Upper lobe of right lung (tissue), 1 donor: ENCODE measurements around the gene CCDC88C. TPM values are rescaled to one million over a fixed set of nuclear protein-coding genes. Genes with fewer than 3 reads are reported as not detected.

Experiments
- ATAC-seq: fragments of 200-7000 bp; cut with Tn5 transposase; one replicate; pipeline ENCODE4 v1.9.1; 2020; ENCODE audit warnings: mild to moderate bottlenecking, moderate library complexity
- DNase-seq: peaks from one replicate; pipeline ENCODE4 v3.0.0-alpha.2; 2020
- H3K27ac ChIP-seq: fragments of 200-600 bp; one replicate; pipeline ENCODE4 v1.8.0; 2022
- H3K27me3 ChIP-seq: fragments of 200-600 bp; one replicate; pipeline ENCODE4 v1.8.0; 2022; ENCODE audit warnings: mild to moderate bottlenecking
- H3K36me3 ChIP-seq: fragments of 200-600 bp; one replicate; pipeline ENCODE4 v1.8.0; 2022
- H3K4me1 ChIP-seq: fragments of 200-600 bp; one replicate; pipeline ENCODE4 v1.8.0; 2022
- H3K4me3 ChIP-seq: fragments of 200-600 bp; one replicate; pipeline ENCODE4 v1.8.0; 2022; ENCODE audit warnings: mild to moderate bottlenecking
- H3K9me3 ChIP-seq: fragments of 200-600 bp; one replicate; pipeline ENCODE4 v1.8.0; 2022
- intact Hi-C: fragments of 100-400 bp; cut with DNase I; formaldehyde crosslinking; loops from one replicate; pipeline ENCODE4 v1.11.0; 2022
- total RNA-seq: library from RNA; stranded (reverse); fragmentation: NEBNext Ultra II Directional; extraction: Animal tissue kit (Norgen Biotek cat#: 25700); gene quantifications from one replicate; pipeline ENCODE4 v1.2.1, GENCODE V29; 2021
- TF ChIP-seq, protein P1 (sequence below): fragments of 200-600 bp; IDR thresholded peaks from one replicate; pipeline ENCODE4 v1.8.0; 2022; ENCODE audit warnings: antibody characterized with exemption
- donor health status: DM: no; HTN: yes; CAD: no; lungs with severe emphysema.

Gene CCDC88C
- total RNA-seq, 1 donor from 2014 or later = 34.1 TPM

DNA sequence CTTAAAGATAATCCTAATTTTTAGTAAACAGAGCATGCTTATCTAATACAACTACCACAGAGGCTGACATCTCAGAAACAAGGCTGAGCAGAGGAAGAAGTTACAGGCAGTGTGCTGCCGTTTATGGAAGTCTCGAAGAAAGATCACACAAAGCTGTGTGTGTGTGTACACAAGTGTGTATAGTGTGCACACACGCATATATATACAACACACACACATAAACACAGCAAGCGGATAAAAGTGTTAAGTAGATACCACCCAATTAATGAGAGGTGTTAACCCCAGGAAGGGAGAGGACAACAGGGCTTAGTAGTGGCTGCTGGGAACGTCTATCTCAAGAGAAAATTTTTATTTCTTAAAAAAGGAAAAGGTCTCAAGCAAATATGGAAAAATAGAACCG is 15.3 kb downstream of the CCDC88C start:
- no peak for ATAC-seq
- Histone ChIP-seq H3K27ac (peak overlapping the region; percentile 70), H3K4me1 (peaks cover 48% of the 10 kb centered on the region)

DNA sequence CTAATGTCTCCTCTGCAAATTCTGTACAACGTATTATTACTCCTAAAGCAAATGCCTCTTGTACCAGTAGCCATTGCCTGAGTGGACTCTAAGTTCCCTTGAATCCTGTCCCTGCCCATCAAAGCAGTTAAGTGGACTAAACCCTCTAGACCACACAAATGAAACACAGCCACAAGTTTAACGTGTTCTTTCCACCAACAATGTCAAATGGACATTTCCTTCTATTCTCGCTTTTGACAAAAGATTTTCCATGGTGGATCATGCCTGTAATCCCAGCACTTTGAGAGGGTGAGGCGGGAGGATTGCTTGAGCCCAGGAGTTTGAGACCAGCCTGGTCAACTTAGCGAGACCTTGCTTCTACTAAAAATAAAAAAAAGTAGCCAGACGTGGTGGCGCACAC is 15.9 kb downstream of the CCDC88C start:
- H3K27ac ChIP-seq = peak overlapping the region; percentile 70

More for the DNA sequence above, 15.3 kb downstream of the CCDC88C start:
- H3K36me3 ChIP-seq = no peaks in the 10 kb centered on the region
- no peak overlapping the region for H3K4me3 ChIP-seq
- no peak for DNase-seq
- intact Hi-C loops = no loop called here
- no peaks in the 10 kb centered on the region for H3K27me3 ChIP-seq
- no peaks in the 10 kb centered on the region for H3K9me3 ChIP-seq
- TF ChIP-seq, protein P1, sequence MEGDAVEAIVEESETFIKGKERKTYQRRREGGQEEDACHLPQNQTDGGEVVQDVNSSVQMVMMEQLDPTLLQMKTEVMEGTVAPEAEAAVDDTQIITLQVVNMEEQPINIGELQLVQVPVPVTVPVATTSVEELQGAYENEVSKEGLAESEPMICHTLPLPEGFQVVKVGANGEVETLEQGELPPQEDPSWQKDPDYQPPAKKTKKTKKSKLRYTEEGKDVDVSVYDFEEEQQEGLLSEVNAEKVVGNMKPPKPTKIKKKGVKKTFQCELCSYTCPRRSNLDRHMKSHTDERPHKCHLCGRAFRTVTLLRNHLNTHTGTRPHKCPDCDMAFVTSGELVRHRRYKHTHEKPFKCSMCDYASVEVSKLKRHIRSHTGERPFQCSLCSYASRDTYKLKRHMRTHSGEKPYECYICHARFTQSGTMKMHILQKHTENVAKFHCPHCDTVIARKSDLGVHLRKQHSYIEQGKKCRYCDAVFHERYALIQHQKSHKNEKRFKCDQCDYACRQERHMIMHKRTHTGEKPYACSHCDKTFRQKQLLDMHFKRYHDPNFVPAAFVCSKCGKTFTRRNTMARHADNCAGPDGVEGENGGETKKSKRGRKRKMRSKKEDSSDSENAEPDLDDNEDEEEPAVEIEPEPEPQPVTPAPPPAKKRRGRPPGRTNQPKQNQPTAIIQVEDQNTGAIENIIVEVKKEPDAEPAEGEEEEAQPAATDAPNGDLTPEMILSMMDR = no peak

DNA sequence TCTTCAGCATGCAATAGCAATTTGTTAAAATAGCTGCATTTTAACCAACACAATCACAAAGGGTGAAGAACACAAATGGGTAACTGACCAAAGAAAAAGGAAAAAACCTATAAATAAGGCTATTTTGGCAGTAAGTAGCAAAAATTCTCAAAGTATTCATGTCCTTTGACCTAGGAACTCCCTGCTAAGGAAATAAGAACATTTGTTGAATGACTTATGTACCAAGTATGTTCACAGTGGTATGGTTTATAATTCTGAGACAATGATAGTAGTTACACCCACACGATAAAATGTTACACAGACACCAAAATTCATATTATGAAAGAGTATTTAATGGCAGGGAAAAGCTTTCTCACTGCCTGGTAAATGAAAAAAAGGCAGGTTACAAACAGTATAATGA is 16.9 kb downstream of the CCDC88C start:
- TF ChIP-seq, protein P1 = no peak
- Histone ChIP-seq H3K27ac (peak overlapping the region; percentile 25), H3K27me3 (no peaks in the 10 kb centered on the region), H3K36me3 (no peaks in the 10 kb centered on the region), H3K9me3 (no peaks in the 10 kb centered on the region), H3K4me3 (no peak overlapping the region), H3K4me1 (peaks cover 52% of the 10 kb centered on the region)
- intact Hi-C loops = no loop called here
- no peak for DNase-seq
- no peak for ATAC-seq

More for the DNA sequence above, 15.9 kb downstream of the CCDC88C start:
- Histone ChIP-seq H3K27me3 (no peaks in the 10 kb centered on the region), H3K9me3 (no peaks in the 10 kb centered on the region), H3K36me3 (no peaks in the 10 kb centered on the region), H3K4me1 (peaks cover 52% of the 10 kb centered on the region), H3K4me3 (no peak overlapping the region)
- no peak for DNase-seq
- intact Hi-C loops = no loop called here
- no peak for ATAC-seq
- TF ChIP-seq, protein P1 = no peak

DNA sequence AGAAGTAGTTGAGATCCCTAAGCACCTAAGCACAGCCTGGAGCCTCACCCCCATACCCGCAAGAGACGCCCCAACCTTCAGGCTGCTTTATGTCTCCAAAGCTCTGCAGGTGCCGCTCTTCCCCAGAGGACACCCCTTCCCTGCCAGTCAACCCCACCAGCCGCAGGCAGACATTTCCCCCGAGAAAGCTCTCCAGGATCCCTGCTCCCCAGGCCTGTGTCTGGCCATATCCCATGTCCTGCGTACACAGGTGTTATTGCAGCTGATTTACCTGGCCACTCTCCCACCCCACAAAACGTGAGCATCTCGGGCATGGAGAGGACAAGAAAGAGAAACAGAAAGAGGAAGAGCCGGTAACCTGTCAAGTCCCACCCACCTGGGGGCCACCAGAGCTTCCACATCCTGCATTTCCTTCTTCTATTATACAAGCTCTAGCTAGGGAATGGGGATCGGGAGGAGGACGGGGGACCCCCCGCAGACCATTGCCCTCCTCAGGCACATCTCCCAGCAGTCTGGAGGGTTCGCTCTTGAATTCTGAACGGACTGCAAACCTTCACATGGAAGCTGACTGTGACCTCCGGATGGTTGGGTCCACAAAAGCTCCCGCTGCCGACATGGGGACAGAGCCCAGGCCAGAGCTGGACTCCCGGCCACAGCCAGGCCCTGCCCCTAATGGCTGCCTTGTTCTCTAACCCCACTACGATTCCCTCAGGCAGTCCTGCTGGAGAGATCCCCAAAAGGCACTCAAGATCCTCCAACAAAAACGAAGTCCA is 17.6 kb downstream of the CCDC88C start:
- Histone ChIP-seq H3K4me3 (peak overlapping the region; percentile 30), H3K27me3 (no peaks in the 10 kb centered on the region), H3K36me3 (no peaks in the 10 kb centered on the region), H3K27ac (peak overlapping the region; percentile 25), H3K9me3 (no peaks in the 10 kb centered on the region), H3K4me1 (peaks cover 48% of the 10 kb centered on the region)
- ATAC-seq (no peak), DNase-seq (no peak)
- TF ChIP-seq, protein P1 = no peak
- intact Hi-C loops = no loop called here

DNA sequence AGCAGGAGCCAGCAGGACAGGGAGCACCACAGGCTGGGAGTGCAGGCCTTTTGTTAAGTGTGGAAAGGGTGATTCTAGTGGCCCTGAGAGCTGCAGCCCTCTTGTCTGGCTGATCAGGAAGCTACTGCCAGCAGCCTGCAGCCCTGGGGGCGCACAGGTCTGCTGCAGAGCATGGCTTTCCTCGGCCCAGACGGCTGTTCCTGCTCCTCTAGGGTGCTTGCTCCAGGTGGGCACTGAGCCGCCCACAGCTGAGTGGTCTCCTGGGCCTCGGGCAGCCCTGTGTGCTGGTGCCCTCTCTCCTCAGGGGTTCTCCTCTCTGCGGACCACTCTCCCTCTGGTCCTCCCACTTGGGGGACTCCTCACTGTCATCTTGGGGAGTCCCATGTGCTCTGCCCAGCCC is 18.9 kb downstream of the CCDC88C start:
- H3K27me3 ChIP-seq = no peaks in the 10 kb centered on the region
- DNase-seq = no peak
- no peak overlapping the region for H3K4me3 ChIP-seq
- no peaks in the 10 kb centered on the region for H3K36me3 ChIP-seq
- TF ChIP-seq, protein P1 = no peak
- intact Hi-C loops = no loop called here
- no peaks in the 10 kb centered on the region for H3K9me3 ChIP-seq
- peak; percentile 5 for ATAC-seq
- H3K4me1 ChIP-seq = peaks cover 44% of the 10 kb centered on the region
- no peak overlapping the region for H3K27ac ChIP-seq
